Measurements from ENCODE around the gene EMCN.
"Not testable (repeated sequence)": the region's sequence is repeated elsewhere in the genome, so short reads cannot be mapped to it uniquely, and the experiment has no call there.

Gene EMCN

GRCh38 chr4:100517864-100518341 is at the start of gene EMCN:
TSS of gene EMCN (minus strand) at chr4:100518022. CDS start at chr4:100517914, 108 bp downstream.
- no peak for DNase-seq (ENCODE audit: low spot score)

- peak; percentile 8 for DNase-seq (ENCODE audit: low spot score)
Observed at GRCh38 chr4:100566396-100566795, 48.6 kb upstream of the EMCN start.

- no peak for DNase-seq (ENCODE audit: low spot score)
Observed at GRCh38 chr4:100557306-100557705, 39.5 kb upstream of the EMCN start.

GRCh38 chr4:100555611-100556337 is 38.0 kb upstream of the EMCN start:
- no peak for DNase-seq (ENCODE audit: low spot score)

DNA sequence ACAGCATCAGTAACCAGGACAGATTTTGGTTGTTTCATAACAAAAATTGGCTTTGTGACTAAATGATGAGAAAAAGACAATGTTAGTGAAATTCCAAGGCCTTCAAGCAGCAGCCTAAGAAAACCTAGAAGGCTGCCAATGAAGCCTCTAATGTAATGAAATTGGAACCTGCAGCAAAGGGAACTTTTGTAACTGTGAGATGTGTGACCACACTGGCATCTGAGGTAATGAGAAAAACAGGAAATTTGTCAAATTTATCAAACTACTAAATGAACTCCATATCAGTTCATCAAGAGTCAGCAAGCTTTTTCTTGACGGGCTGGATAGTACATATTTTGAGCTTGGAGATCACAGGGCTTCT is 30.4 kb upstream of the EMCN start:
- DNase-seq (ENCODE audit: low spot score) = no peak

- no peak for DNase-seq (ENCODE audit: low spot score)
Observed at GRCh38 chr4:100547541-100548199, 29.8 kb upstream of the EMCN start.

- DNase-seq (ENCODE audit: low spot score) = no peak
Observed at GRCh38 chr4:100545427-100545826, 27.6 kb upstream of the EMCN start.

DNA sequence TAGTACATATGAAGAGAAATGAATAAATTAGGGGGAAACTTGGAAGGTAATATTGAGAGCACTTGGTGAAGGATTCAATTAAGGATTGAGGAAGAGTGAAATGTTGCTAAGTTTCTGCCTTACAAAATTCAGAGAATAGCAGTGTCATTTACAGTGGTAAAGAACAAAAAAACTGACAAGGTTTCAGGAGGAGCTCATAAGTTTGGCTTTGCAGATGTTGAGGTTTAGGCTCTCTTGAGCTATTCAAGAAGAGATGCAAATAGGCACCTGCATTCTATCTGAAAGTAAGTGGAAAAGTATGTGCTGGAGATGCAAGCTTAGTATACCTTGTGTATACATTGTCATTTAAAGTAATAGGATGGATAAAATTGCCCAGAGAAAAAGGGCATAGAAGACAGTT is 22.3 kb upstream of the EMCN start:
- DNase-seq (ENCODE audit: low spot score) = no peak

GRCh38 chr4:100539706-100540105 is 21.9 kb upstream of the EMCN start:
- DNase-seq (ENCODE audit: low spot score) = peak; percentile 18

DNA sequence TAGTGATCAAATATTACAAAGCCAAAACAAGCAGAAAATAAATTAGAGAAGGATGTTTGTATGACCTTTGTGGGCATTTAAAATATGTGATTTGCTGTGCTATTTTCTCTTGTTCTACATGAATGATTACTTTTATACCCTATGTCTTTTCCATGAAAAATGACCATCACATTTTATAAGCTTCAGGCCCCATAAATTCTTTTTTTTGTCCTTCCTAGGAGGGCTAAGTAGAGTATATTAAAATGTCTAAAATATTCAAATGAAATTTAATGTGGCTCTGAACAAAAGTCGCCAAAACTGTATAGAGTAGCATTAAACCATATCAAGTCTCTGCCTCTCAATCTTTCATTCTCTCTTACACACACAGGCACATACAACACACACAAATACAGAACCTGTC is 15.9 kb upstream of the EMCN start:
- no peak for DNase-seq (ENCODE audit: low spot score)

DNA sequence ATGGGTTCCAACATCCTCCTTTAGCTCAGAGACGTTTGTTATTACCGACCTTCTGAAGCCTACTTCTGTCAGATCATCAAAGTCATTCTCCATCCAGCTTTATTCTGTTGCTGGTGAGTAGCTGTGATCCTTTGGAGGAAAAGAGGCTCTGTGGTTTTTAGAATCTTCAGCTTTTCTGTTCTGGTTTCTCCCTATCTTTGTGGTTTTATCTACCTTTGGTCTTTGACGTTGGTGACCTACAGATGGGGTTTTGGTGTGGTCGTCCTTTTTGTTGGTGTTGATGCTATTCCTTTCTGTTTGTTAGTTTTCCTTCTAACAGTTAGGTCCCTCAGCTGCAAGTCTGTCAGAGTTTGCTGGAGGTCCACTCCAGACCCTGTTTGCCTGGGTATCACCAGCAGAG is 12.3 kb upstream of the EMCN start:
- DNase-seq (ENCODE audit: low spot score) = not testable (repeated sequence)

- no peak for DNase-seq (ENCODE audit: low spot score)
Observed at GRCh38 chr4:100525686-100526085, 7.9 kb upstream of the EMCN start.

GRCh38 chr4:100519205-100519604 is 1.4 kb upstream of the EMCN start:
- no peak for DNase-seq (ENCODE audit: low spot score)

DNA sequence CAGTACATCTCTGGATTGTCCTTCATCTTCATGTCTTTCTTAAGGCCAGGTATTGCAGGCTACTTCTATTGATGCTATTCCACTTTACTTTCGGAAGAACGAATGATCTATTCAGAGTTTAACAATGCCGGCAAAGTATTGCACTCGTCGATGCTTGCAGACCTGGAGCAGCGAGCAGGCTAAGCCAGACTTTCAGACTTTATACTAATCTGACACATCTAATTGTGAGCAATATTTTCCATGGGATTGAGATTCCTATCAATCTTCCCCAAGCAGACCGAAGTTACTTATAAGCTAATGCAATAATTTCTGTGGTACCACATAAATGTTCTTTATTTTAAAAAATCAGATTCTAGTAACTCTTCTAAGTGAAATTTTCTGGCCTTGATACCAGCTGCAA is 1.6 kb downstream of the EMCN start:
- DNase-seq (ENCODE audit: low spot score) = no peak

GRCh38 chr4:100511896-100512295 is 5.9 kb downstream of the EMCN start:
- no peak for DNase-seq (ENCODE audit: low spot score)

DNA sequence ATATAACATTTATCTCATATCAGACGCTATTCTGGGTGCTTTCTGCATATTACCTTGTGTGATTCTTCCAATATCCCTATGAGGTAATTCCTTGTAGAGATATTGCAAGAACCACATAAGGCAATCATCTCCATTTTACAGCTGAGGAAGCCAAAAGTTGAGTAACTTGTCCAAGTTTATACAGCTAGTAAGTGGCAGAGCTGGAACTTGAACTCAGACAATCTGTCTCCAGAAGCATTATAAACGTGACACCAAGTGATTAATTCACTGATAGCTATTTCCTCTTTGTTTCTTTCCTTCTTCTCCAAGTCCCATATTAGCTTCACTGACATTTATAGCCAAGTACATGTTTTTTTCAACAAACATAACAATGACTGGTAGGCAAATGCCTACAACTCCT is 7.3 kb downstream of the EMCN start:
- no peak for DNase-seq (ENCODE audit: low spot score)

DNA sequence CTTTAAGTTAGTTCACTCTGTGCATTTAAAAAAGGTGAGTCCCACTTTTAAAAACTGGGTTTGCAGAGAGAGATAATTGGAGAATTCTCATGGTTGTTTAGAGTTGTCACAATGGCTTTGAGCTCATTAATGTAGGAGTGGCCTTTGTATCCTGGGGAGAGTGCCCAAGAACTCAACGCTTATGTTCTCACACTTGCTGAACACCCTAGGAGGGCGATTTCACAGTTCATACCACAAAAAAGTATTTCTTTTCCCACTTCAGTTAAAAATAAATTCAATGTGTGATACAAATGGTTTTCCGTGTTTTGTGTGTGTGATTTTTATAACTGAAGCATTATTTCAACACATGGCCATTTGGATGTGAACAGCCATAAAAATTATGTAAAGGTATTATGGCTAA is 8.4 kb downstream of the EMCN start:
- no peak for DNase-seq (ENCODE audit: low spot score)

- no peak for DNase-seq (ENCODE audit: low spot score)
Observed at GRCh38 chr4:100508691-100509090, 9.1 kb downstream of the EMCN start.

DNA sequence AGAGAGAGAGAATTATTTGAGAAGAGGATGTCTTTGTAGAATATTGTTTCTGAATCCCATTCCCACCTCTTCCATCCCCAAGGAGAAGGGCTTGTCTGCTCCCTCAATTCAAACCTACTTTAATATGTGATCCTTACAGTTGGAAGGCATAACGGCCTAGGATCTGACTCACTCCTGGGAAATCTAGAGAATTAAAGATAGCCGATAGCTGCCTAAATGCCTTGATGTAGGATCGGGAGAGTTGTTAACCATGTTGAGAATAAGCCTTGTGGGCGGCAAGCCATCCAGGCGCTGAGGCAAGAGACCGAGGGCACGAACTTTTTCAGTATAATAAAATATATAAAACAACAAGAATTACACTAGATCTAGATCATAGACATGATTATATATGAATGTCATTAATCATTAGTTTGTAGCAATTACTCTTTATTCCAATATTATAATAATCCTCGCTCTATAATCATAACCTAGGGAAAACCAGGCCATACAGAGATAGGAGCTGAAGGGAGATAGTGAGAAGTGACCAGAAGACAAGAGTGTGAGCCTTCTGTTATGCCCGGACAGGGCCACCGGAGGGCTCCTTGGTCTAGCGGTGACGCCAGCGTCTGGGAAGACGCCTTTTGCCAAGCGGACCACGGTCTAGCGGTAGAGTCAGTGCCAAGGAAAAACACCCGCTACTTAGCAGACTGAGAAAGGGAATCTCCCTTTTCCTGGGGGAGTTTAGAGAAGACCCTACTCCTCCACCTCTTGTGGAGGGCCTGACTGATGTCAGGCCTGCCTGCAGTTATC is 13.5 kb downstream of the EMCN start:
- DNase-seq (ENCODE audit: low spot score) = no peak

- DNase-seq (ENCODE audit: low spot score) = no peak
Observed at GRCh38 chr4:100497791-100498190, 20.0 kb downstream of the EMCN start.

DNA sequence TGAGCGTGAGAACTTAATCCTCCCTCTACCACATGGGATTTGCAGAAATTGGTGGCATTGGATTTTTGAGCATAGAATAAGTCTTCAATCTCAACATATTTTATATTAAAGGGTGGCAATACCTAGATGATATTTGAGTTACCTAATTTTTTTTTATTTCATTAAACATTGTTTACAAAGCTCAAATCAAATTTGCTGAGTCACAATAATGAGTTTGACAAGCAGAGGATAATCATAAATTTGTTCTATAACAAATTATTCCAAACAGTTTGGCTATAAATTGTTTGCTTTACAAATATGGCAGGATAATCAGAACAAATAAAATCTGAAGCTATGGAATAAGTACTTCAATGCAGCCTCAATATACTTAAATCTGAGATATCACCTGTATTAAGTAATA is 22.7 kb downstream of the EMCN start:
- no peak for DNase-seq (ENCODE audit: low spot score)

GRCh38 chr4:100494166-100494565 is 23.7 kb downstream of the EMCN start:
- DNase-seq (ENCODE audit: low spot score) = no peak

DNA sequence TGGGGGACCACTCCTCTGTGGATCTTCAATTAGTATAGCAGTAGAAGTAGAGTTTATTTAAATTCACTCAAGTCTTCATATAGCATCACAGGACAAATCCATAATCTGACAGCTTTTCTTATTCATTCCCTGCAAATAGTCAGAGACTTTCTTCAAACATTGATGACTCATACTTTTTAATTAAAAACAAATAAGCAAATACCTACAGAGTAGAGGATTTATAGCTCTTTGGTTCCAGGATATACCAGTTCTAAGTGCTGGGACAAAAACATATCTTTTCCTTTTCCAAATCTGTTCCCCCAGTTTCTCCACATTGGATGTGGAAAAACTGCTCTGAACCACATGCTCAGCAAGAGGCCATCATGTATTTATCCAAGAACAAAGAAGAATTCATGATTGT is 24.1 kb downstream of the EMCN start:
- no peak for DNase-seq (ENCODE audit: low spot score)
